Jurkat, Clone E6-1 (cell line): Measurements from ENCODE around the gene PLEKHB2.
"Not testable (repeated sequence)": the region's sequence is repeated elsewhere in the genome, so short reads cannot be mapped to it uniquely, and the experiment has no call there.

Experiments
- DNase-seq: peaks from one replicate; pipeline ENCODE4 v3.0.0-alpha.2; 2011; ENCODE audit warnings: low read depth, low spot score
- H3K4me3 ChIP-seq: 2 replicates; pipeline ENCODE4 v1.5.1; 2011; ENCODE audit warnings: mild to moderate bottlenecking, low read length, control low read depth, moderate library complexity

Gene PLEKHB2

DNA sequence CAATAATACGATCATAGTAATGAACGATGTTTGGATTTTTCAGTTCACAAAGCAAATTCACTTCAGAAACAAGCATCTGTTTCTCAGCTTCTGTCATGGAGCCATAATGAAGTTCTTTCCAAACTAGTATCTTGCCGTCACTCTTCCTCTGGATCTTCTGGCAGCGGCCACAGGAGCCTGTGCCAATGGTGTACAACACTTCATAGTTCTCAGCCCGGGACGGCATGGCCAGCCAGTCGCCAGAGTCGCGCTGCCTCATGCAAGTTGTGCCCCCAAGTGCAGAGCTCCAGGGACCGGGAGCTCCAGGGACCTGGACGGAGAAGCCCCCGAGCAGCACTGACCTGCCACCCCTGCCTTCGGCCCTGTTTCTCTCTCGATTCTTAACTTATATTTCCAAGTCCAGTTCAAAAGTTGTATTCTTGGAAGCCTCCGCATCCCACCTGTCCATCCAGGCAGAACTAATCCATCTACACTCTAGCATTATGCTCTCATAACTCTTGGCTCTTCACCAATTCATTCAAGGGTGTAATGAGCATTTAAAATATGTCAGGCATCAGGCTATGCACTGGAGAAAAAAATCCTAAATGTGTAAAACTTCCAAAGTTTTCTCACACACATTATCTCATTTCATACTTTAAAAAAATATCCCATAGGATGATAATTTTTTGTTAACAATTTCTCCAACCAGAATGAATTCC lies 73.7 kb downstream of the PLEKHB2 start:
- not testable (repeated sequence) for H3K4me3 ChIP-seq

DNA sequence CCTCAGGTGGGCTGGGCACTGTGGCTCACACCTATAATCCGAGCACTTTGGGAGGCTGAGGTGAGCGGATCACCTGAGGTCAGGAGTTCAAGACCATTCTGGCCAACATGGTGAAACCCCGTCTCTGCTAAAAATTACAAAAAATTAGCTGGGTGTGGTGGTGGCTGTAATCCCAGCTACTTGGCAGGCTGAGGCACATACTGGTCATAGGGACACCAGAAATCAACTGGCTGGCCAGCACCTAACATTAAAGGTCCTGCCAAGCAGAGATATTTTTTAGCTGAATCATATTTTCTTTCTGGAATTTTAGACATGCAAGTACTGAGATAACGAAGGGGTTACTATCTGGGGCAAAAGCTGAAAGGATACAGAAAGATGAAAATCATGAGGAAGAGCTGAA lies 76.3 kb downstream of the PLEKHB2 start:
- DNase-seq, H3K4me3 ChIP-seq: not testable (repeated sequence)

More for the DNA sequence above, 73.7 kb downstream of the PLEKHB2 start:
- not testable (repeated sequence) for DNase-seq

DNA sequence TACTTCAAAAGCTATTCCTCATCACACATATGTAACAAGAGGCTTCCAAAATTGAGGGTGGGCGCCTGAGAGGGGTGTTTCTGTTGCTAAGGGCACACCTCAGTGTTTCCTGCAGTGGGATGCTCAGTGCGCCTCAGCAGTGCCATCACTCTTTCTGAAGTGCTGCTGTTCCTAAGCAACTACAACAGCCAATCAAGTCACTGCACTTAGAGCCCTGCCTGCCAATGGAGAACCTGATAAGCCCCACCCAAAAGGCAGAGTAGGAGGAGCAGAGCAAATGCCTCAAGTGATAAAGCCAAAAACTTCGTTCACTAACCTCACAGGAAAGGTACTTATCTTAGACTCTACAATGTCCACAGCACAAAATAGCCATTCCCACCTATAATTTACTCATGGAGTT lies 88.3 kb downstream of the PLEKHB2 start:
- DNase-seq, H3K4me3 ChIP-seq: not testable (repeated sequence)

DNA sequence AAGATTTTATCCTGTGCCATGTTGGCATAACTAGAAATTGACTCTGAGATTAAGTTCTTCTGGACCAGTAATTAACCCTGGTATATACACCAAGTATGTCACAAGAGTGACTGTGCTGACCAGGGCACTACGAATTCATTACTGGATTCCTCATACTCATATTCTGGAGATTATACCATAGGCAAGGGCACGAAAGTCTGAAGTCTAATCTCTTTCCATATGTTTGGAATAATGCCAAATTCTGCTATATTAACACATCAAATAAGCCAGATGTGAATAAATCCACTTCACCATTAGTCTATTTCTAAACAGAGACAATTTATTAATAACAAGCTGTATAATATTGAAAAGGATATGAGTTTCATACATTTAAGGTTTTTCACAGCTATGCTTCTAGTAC lies 91.0 kb downstream of the PLEKHB2 start:
- not testable (repeated sequence) for DNase-seq, H3K4me3 ChIP-seq
